ENCODE results near the gene PIGA. TPM values are rescaled to one million over a fixed set of nuclear protein-coding genes. Genes with fewer than 3 reads are reported as not detected.
"Not testable (repeated sequence)": the region's sequence is repeated elsewhere in the genome, so short reads cannot be mapped to it uniquely, and the experiment has no call there.

PIGA gene
- total RNA-seq, 1 donor: 8.7 TPM

- H3K79me2 ChIP-seq (ENCODE audit: insufficient read depth, low read length): no peaks in the 10 kb centered on the region
- no peak for TF ChIP-seq CTCF (IDR thresholded peaks at IDR 0.05; ENCODE audit: extremely low read depth, low read depth, low read length)
- H3K27me3 ChIP-seq (ENCODE audit: insufficient read depth, low read length): no peaks in the 10 kb centered on the region
- H2AFZ ChIP-seq (ENCODE audit: low read length): no peak within 1 kb of the TSS
- no peaks in the 10 kb centered on the region for H3K36me3 ChIP-seq (ENCODE audit: insufficient read depth, low read length)
- no peaks in the 10 kb centered on the region for H3K9me3 ChIP-seq (ENCODE audit: low read depth, low read length)
- no peak within 1 kb of the TSS for H3K4me2 ChIP-seq (ENCODE audit: insufficient read depth, low read length)
- no peak within 1 kb of the TSS for H3K4me3 ChIP-seq (ENCODE audit: insufficient read depth, low read length)
- H4K20me1 ChIP-seq (ENCODE audit: insufficient read depth, low read length): no peaks in the 10 kb centered on the region
- no peaks in the 10 kb centered on the region for H3K4me1 ChIP-seq (ENCODE audit: insufficient read depth, low read length)
- DNase-seq (ENCODE audit: insufficient read length, low spot score, missing footprints): no peak
- no peak within 1 kb of the TSS for H3K27ac ChIP-seq (ENCODE audit: low read depth, low read length)
Measured at GRCh38 chrX:15315509-15315908, 19.8 kb downstream of the PIGA start, which contains the start of gene ASB11. Gene ASB11, minus strand, starts transcription at chrX:15315640. Its CDS starts 35 bp downstream, at chrX:15315605.

GRCh38 chrX:15314472-15314871, 20.9 kb downstream of the PIGA start:
- no peaks in the 10 kb centered on the region for H3K4me1 ChIP-seq (ENCODE audit: insufficient read depth, low read length)
- H4K20me1 ChIP-seq (ENCODE audit: insufficient read depth, low read length): no peaks in the 10 kb centered on the region
- H3K36me3 ChIP-seq (ENCODE audit: insufficient read depth, low read length): no peaks in the 10 kb centered on the region
- no peaks in the 10 kb centered on the region for H3K79me2 ChIP-seq (ENCODE audit: insufficient read depth, low read length)
- H3K4me2 ChIP-seq (ENCODE audit: insufficient read depth, low read length): no peak overlapping the region
- H3K9me3 ChIP-seq (ENCODE audit: low read depth, low read length): no peaks in the 10 kb centered on the region
- DNase-seq (ENCODE audit: insufficient read length, low spot score, missing footprints): no peak
- H3K27ac ChIP-seq (ENCODE audit: low read depth, low read length): no peak overlapping the region
- H3K27me3 ChIP-seq (ENCODE audit: insufficient read depth, low read length): no peaks in the 10 kb centered on the region
- no peak for TF ChIP-seq CTCF (IDR thresholded peaks at IDR 0.05; ENCODE audit: extremely low read depth, low read depth, low read length)
- H3K4me3 ChIP-seq (ENCODE audit: insufficient read depth, low read length): no peak overlapping the region
- no peak overlapping the region for H2AFZ ChIP-seq (ENCODE audit: low read length)

GRCh38 chrX:15311119-15311518, 24.2 kb downstream of the PIGA start:
- no peak for TF ChIP-seq CTCF (IDR thresholded peaks at IDR 0.05; ENCODE audit: extremely low read depth, low read depth, low read length)
- Histone ChIP-seq H4K20me1 (ENCODE audit: insufficient read depth, low read length) (no peaks in the 10 kb centered on the region), H3K36me3 (ENCODE audit: insufficient read depth, low read length) (no peaks in the 10 kb centered on the region), H3K79me2 (ENCODE audit: insufficient read depth, low read length) (no peaks in the 10 kb centered on the region), H3K9me3 (ENCODE audit: low read depth, low read length) (no peaks in the 10 kb centered on the region), H2AFZ (ENCODE audit: low read length) (no peak overlapping the region), H3K4me1 (ENCODE audit: insufficient read depth, low read length) (no peaks in the 10 kb centered on the region), H3K4me2 (ENCODE audit: insufficient read depth, low read length) (no peak overlapping the region), H3K27ac (ENCODE audit: low read depth, low read length) (no peak overlapping the region), H3K4me3 (ENCODE audit: insufficient read depth, low read length) (no peak overlapping the region), H3K27me3 (ENCODE audit: insufficient read depth, low read length) (no peaks in the 10 kb centered on the region)
- no peak for DNase-seq (ENCODE audit: insufficient read length, low spot score, missing footprints)

- Histone ChIP-seq H3K4me2 (ENCODE audit: insufficient read depth, low read length) (no peak overlapping the region), H3K27me3 (ENCODE audit: insufficient read depth, low read length) (peaks cover 2% of the 10 kb centered on the region), H3K36me3 (ENCODE audit: insufficient read depth, low read length) (no peaks in the 10 kb centered on the region), H3K4me3 (ENCODE audit: insufficient read depth, low read length) (no peak overlapping the region), H3K79me2 (ENCODE audit: insufficient read depth, low read length) (no peaks in the 10 kb centered on the region), H3K4me1 (ENCODE audit: insufficient read depth, low read length) (no peaks in the 10 kb centered on the region), H4K20me1 (ENCODE audit: insufficient read depth, low read length) (no peaks in the 10 kb centered on the region), H3K27ac (ENCODE audit: low read depth, low read length) (no peak overlapping the region), H3K9me3 (ENCODE audit: low read depth, low read length) (no peaks in the 10 kb centered on the region), H2AFZ (ENCODE audit: low read length) (no peak overlapping the region)
- DNase-seq (ENCODE audit: insufficient read length, low spot score, missing footprints): no peak
- no peak for TF ChIP-seq CTCF (IDR thresholded peaks at IDR 0.05; ENCODE audit: extremely low read depth, low read depth, low read length)
Measured at GRCh38 chrX:15310117-15310516, 25.2 kb downstream of the PIGA start.

GRCh38 chrX:15305899-15306298, 29.4 kb downstream of the PIGA start:
- not testable (repeated sequence) for H3K9me3 ChIP-seq (ENCODE audit: low read depth, low read length); H3K4me3 ChIP-seq (ENCODE audit: insufficient read depth, low read length); H3K27ac ChIP-seq (ENCODE audit: low read depth, low read length); H2AFZ ChIP-seq (ENCODE audit: low read length); H3K36me3 ChIP-seq (ENCODE audit: insufficient read depth, low read length); H3K4me2 ChIP-seq (ENCODE audit: insufficient read depth, low read length); DNase-seq (ENCODE audit: insufficient read length, low spot score, missing footprints); H3K4me1 ChIP-seq (ENCODE audit: insufficient read depth, low read length); H4K20me1 ChIP-seq (ENCODE audit: insufficient read depth, low read length); H3K79me2 ChIP-seq (ENCODE audit: insufficient read depth, low read length); H3K27me3 ChIP-seq (ENCODE audit: insufficient read depth, low read length)

All from osteoblast (primary cell).